Breast epithelium (tissue), 3 donors: ENCODE measurements around the gene TMPRSS6.

Source experiments
- POLR2A ChIP-seq: fragments of 450-650 bp; IDR thresholded peaks from one replicate; pipeline ENCODE4 v1.6.1; 2016; ENCODE audit warnings: antibody characterized with exemption, mild to moderate bottlenecking, moderate library complexity
- TF ChIP-seq, protein P1 (sequence below), 3 donors: fragments of 450-650 bp; IDR thresholded peaks; one replicate each; pipeline ENCODE4 v1.5.1; 2016 to 2017; ENCODE audit warnings: antibody characterized with exemption in 3 of 3, mild to moderate bottlenecking in 3 of 3, moderate library complexity in 3 of 3

DNA sequence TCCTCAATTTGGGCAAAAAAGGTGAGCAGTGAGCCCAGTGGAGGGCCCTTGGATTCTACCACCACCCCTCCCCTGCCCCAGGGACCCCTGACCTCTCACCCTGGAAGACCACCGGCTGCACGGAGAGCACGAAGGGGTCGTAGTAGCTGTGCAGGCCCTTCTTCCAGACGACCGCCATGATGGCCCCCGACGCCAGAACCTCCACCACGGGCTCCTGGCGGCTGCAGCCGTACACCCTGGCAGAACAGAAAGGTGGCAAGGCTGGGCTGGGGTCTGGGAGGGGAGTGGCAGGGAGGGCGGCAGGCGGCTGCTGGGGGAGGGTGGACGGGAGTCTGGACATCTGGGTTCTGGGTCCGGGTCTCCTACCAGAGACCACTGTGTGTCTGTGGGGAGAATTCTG lies 23.3 kb downstream of the TMPRSS6 start:
- TF ChIP-seq, protein P1, sequence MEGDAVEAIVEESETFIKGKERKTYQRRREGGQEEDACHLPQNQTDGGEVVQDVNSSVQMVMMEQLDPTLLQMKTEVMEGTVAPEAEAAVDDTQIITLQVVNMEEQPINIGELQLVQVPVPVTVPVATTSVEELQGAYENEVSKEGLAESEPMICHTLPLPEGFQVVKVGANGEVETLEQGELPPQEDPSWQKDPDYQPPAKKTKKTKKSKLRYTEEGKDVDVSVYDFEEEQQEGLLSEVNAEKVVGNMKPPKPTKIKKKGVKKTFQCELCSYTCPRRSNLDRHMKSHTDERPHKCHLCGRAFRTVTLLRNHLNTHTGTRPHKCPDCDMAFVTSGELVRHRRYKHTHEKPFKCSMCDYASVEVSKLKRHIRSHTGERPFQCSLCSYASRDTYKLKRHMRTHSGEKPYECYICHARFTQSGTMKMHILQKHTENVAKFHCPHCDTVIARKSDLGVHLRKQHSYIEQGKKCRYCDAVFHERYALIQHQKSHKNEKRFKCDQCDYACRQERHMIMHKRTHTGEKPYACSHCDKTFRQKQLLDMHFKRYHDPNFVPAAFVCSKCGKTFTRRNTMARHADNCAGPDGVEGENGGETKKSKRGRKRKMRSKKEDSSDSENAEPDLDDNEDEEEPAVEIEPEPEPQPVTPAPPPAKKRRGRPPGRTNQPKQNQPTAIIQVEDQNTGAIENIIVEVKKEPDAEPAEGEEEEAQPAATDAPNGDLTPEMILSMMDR (IDR thresholded peaks at IDR 0.05) = no peak
- no peak for TF ChIP-seq POLR2A
